Thyroid gland (tissue), 4 donors: ENCODE data around the gene IZUMO3. TPM values are rescaled to one million over a fixed set of nuclear protein-coding genes. Genes with fewer than 3 reads are reported as not detected.

ENCODE experiments used
- DNase-seq, 2 donors: peaks; one replicate each; pipeline ENCODE4 v3.0.0-alpha.2; 2019
- H3K27ac ChIP-seq, 3 donors: fragments of 200-600 bp; sonication (generic); 1 replicate in 2 of 3; 2 replicates in 1 of 3; pipeline ENCODE4 v1.5.1; 2016 to 2019; ENCODE audit warnings: mild to moderate bottlenecking in 1 of 3, moderate library complexity in 1 of 3
- H3K27me3 ChIP-seq: fragments of 200-600 bp; sonication (generic); one replicate; pipeline ENCODE4 v1.5.1; 2019
- H3K36me3 ChIP-seq, 2 donors: fragments of 200-600 bp; sonication (generic); one replicate each; pipeline ENCODE4 v1.5.1; 2016 to 2019
- H3K4me1 ChIP-seq, 2 donors: fragments of 200-600 bp; sonication (generic); one replicate each; pipeline ENCODE4 v1.5.1; 2017 to 2019
- H3K4me3 ChIP-seq, 3 donors: fragments of 200-600 bp; sonication (generic); replicated peaks in 1 of 3; 1 replicate in 2 of 3; 2 replicates in 1 of 3; pipeline ENCODE4 v1.5.1; 2016; ENCODE audit warnings: mild to moderate bottlenecking in 1 of 3
- H3K9me3 ChIP-seq: fragments of 200-600 bp; sonication (generic); one replicate; pipeline ENCODE4 v1.5.1; 2017
- CTCF ChIP-seq, 6 experiments: fragments of 200-600 bp in 3 of 6; fragments of 450-650 bp in 3 of 6; sonication (generic) in 3 of 6; IDR thresholded peaks; one replicate each; pipeline ENCODE4 v1.5.1; 2016 to 2019; ENCODE audit warnings: antibody characterized with exemption in 6 of 6, mild to moderate bottlenecking in 2 of 6, inconsistent platforms in 1 of 6, moderate library complexity in 1 of 6
- POLR2A ChIP-seq, 2 donors: fragments of 450-650 bp; IDR thresholded peaks; one replicate each; pipeline ENCODE4 v1.6.1; 2017; ENCODE audit warnings: antibody characterized with exemption in 2 of 2, mild to moderate bottlenecking in 2 of 2, moderate library complexity in 1 of 2
- WGBS, 2 donors: methylation state at CpG; one replicate each; pipeline ENCODE4 v1.1.5; 2017; 5-methylcytosine and 5-hydroxymethylcytosine counted together
- intact Hi-C: fragments of 100-400 bp; cut with DNase I; formaldehyde crosslinking; loops from one replicate; pipeline ENCODE4 v1.15.1; 2023
- total RNA-seq, 4 donors: library from RNA; depleted of rRNA; stranded (reverse); fragments of >200 nt; gene quantifications; one replicate each; pipeline ENCODE4 v1.2.3, GENCODE V29; 2016

Gene IZUMO3
- total RNA-seq, 4 donors from 2014 or later: not detected

GRCh38 chr9:24502206-24502937, 43.3 kb downstream of the IZUMO3 start:
- Histone ChIP-seq H3K36me3 (no peaks in the 10 kb centered on the region), H3K27ac (no peak overlapping the region), H3K4me3 (no peak overlapping the region), H3K27me3 (no peaks in the 10 kb centered on the region), H3K4me1 (no peaks in the 10 kb centered on the region), H3K9me3 (no peaks in the 10 kb centered on the region)
- TF ChIP-seq CTCF (IDR thresholded peaks at IDR 0.05) (no peak), POLR2A (IDR thresholded peaks at IDR 0.05) (no peak)
- intact Hi-C loops: no loop called here
- WGBS, 2 donors: 86 to 91% methylated on average over 1 of the region's 1 CpG
- no peak for DNase-seq

- intact Hi-C loops: no loop called here
- no peaks in the 10 kb centered on the region for H3K9me3 ChIP-seq
- H3K27ac ChIP-seq: no peak overlapping the region
- H3K4me3 ChIP-seq: no peak overlapping the region
- WGBS, 2 donors: 76% methylated on average over 3 of the region's 3 CpGs
- no peak for TF ChIP-seq POLR2A (IDR thresholded peaks at IDR 0.05)
- no peak for TF ChIP-seq CTCF (IDR thresholded peaks at IDR 0.05)
- H3K4me1 ChIP-seq: no peaks in the 10 kb centered on the region
- H3K36me3 ChIP-seq: no peaks in the 10 kb centered on the region
- no peaks in the 10 kb centered on the region for H3K27me3 ChIP-seq
- DNase-seq: no peak
Measured at GRCh38 chr9:24500761-24501160, 44.9 kb downstream of the IZUMO3 start.

GRCh38 chr9:24498632-24499031, 47.1 kb downstream of the IZUMO3 start:
- 34% methylated on average over 2 of the region's 2 CpGs for WGBS, 2 donors
- Histone ChIP-seq H3K36me3 (no peaks in the 10 kb centered on the region), H3K27ac (no peak overlapping the region), H3K4me1 (no peaks in the 10 kb centered on the region), H3K4me3 (no peak overlapping the region), H3K27me3 (no peaks in the 10 kb centered on the region), H3K9me3 (no peaks in the 10 kb centered on the region)
- no peak for DNase-seq
- TF ChIP-seq POLR2A (IDR thresholded peaks at IDR 0.05) (no peak), CTCF (IDR thresholded peaks at IDR 0.05) (no peak)
- intact Hi-C loops: no loop called here

GRCh38 chr9:24497671-24498070, 48.0 kb downstream of the IZUMO3 start:
- no peaks in the 10 kb centered on the region for H3K4me1 ChIP-seq
- no peak overlapping the region for H3K4me3 ChIP-seq
- DNase-seq: no peak
- no peaks in the 10 kb centered on the region for H3K9me3 ChIP-seq
- no peak overlapping the region for H3K27ac ChIP-seq
- TF ChIP-seq CTCF (IDR thresholded peaks at IDR 0.05): no peak
- no peak for TF ChIP-seq POLR2A (IDR thresholded peaks at IDR 0.05)
- WGBS, 2 donors: 69% methylated on average over 4 of the region's 4 CpGs
- H3K36me3 ChIP-seq: no peaks in the 10 kb centered on the region
- intact Hi-C loops: no loop called here
- H3K27me3 ChIP-seq: no peaks in the 10 kb centered on the region
